IPS DF 19.7 (cell line): ENCODE data around the gene CDIPT.

ENCODE experiments used
- DNase-seq: peaks from one replicate; pipeline ENCODE4 v3.0.0-alpha.2; 2013; ENCODE audit warnings: low read depth, low spot score

Gene CDIPT

GRCh38 chr16:29830774-29831173, 32.3 kb downstream of the CDIPT start:
- no peak for DNase-seq

- DNase-seq, result no peak
Measured at GRCh38 chr16:29826342-29826695, 36.7 kb downstream of the CDIPT start.

GRCh38 chr16:29825145-29826044, 37.6 kb downstream of the CDIPT start:
- DNase-seq, result no peak

GRCh38 chr16:29824589-29825144, 38.4 kb downstream of the CDIPT start:
- DNase-seq, result no peak

- no peak for DNase-seq
Measured at GRCh38 chr16:29821643-29822115, 41.3 kb downstream of the CDIPT start.

GRCh38 chr16:29820730-29821642, 42.0 kb downstream of the CDIPT start:
- DNase-seq, result no peak

- no peak for DNase-seq
Measured at GRCh38 chr16:29820271-29820701, 42.7 kb downstream of the CDIPT start, which contains the start of gene MVP. Gene MVP (plus strand): TSS chr16:29820462. CDS start chr16:29830550, 10,088 bp downstream.

- no peak for DNase-seq
Measured at GRCh38 chr16:29819506-29819905, 43.5 kb downstream of the CDIPT start.

- no peak for DNase-seq
Measured at GRCh38 chr16:29818082-29818481, 44.9 kb downstream of the CDIPT start.

- no peak for DNase-seq
Measured at GRCh38 chr16:29816694-29817441, 46.2 kb downstream of the CDIPT start.

GRCh38 chr16:29815793-29816693, 47.0 kb downstream of the CDIPT start, which contains the start of gene PAGR1:
Gene PAGR1 (plus strand): TSS chr16:29816152. CDS start chr16:29816526, 374 bp downstream.
- peak; percentile 98 for DNase-seq

- no peak for DNase-seq
Measured at GRCh38 chr16:29815032-29815721, 47.8 kb downstream of the CDIPT start.

GRCh38 chr16:29814592-29814991, 48.4 kb downstream of the CDIPT start:
- no peak for DNase-seq

- DNase-seq, result no peak
Measured at GRCh38 chr16:29813644-29814562, 49.1 kb downstream of the CDIPT start.

- no peak for DNase-seq
Measured at GRCh38 chr16:29812754-29813643, 50.0 kb downstream of the CDIPT start.

- no peak for DNase-seq
Measured at GRCh38 chr16:29811896-29812665, 50.9 kb downstream of the CDIPT start, which contains the start of gene PRRT2. Gene PRRT2 (plus strand): TSS chr16:29812193. CDS start chr16:29813055, 862 bp downstream.
